Head of caudate nucleus (tissue), 42 donors: Measurements from ENCODE around the gene HIC1.
A peak's percentile ranks its signal among the peaks of the same experiment; 100 is the strongest.

Source experiments
- DNase-seq, 42 donors: peaks; one replicate each; pipeline versions ENCODE4 v3.0.0 to v3.0.0-alpha.2; 2020 to 2021; ENCODE audit warnings: mixed read lengths in 7 of 42
- intact Hi-C: fragments of 100-400 bp; cut with DNase I; formaldehyde crosslinking; loops from one replicate; pipeline ENCODE4 v1.15.0; 2022

Gene HIC1

DNA sequence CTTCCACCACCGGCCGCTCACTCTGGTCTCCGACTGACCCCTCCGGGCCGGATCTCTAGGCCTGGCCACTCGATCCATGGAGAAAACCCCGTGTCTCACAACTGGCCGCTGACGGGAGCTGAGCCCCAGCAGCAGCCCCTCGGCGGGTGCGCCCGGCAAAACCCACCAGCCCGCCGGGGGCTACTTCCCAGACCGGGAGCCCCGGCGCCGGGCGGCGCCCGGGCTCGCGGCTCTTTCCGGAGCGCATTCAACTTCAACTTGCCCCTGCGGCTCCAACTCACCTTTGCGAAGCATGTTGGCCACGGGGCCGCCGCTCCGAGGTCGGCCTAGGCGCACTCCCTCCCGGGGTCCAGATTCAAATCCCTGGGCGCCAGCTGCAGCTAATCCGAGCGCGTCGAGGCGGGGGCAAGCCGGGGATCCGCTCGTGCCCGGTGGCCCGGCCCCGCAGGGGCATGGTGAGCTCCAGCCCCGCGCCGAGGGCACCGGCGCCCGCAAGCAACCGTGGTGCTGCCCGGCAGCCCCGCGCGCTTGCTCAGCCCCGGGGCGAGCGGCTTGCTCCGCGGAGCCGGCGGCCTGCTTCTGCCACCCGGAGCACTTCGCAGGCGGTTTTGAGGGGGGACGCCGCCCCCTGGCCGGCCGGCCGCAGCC, 30.2 kb upstream of the HIC1 start:
- intact Hi-C loops = no loop called here

DNA sequence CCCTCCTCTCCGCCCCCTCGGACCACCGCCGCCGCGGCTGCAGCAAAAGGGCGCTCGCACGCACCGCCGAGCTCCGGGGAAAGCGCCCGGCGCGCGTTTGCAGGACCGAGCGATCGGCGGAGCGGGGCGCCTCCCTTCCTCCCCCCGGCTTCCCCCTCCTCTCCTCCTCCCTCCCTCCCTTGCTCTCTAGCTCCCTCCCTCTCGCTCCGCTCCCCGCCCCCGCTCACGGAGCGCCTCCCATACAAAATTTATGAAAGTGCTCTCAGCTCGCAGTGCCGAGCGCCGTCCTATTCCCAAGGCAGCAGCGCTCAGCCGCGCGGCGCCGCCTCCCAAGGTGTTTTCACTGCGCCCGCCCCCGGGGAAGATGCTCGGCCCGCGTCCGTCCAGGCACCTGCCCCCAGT, 29.7 kb upstream of the HIC1 start, which contains the start of gene RTN4RL1:
RTN4RL1 (minus strand) TSS at position 115 of the 402 bp plus-strand sequence. CDS start 469 bp downstream, outside the sequence.
- peak; percentile 33 to 93 (median 80) for DNase-seq
- intact Hi-C loops = no loop called here

More for the DNA sequence above, 30.2 kb upstream of the HIC1 start:
- no peak for DNase-seq

DNA sequence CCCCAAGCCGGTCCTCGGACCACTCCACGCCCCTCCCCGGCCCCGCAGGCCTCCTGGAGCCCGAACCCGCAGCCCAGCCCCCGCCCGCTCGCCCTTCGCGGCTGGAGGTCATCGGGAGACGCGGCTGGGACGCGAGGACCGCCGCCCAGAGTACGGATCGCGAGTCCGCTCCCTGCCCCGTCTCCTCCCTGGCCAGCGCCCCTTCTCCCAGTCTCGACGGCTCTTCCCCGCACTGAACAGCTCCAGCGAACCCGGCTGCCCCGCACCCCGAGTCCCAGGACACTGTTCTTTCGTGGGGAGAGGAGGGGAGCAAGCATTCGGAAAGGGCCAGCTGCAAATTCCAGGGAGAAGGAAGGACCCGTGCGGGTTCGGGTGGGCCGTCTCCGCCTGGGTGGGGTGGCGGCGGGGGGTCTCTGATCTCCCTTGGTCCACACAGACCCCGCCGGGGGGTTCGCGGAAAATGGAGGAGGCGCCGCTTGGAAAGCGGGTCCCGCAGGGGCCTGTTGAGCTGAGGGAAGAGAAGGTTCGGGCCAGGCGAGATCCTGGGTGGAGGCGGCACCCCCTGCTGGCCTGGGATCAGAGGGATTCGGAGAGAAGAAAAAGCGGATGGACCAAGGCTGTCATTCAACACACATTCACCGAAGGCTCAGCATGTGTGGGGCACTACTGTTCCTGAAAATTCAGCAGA, 29.1 kb upstream of the HIC1 start:
- DNase-seq = peak in 40 of 42 donors; percentile 44 to 83 (median 72)
- intact Hi-C loops = no loop called here

DNA sequence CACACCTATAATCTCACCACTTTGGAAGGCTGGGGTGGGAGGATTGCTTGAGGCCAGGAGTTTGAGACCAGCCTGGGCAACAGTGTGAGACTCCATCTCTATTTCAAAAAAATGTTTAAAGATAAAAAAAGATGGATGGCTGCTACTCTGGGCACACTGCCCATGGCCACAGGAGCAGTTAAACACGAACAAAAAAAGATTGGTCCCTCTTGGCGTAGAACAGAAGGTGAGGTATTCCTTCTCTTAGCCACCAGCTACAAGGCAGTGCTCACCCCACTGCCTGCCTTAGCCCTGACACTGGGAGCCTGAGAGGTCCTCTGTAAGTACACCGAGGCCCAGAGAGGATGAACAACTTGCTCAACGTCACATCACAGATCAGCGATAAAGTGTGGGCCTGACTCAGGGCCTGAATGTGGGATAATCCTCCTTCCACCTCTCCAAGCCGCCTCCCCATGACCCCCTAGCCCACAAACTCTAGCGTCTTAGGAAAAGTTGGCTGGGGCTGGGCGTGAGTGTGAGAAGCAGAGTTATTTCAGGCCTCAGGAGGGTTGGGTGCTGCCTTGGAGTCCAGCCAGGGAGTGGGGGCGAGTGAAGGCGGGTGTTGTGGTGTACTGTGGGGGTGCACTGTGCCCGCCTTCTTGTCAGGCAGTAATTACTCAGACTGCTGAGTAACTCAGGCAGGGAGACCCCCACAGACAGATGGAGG, 27.2 kb upstream of the HIC1 start:
- peak in 3 of 42 donors; percentile 39 to 57 (median 52) for DNase-seq
- intact Hi-C loops = no loop called here

DNA sequence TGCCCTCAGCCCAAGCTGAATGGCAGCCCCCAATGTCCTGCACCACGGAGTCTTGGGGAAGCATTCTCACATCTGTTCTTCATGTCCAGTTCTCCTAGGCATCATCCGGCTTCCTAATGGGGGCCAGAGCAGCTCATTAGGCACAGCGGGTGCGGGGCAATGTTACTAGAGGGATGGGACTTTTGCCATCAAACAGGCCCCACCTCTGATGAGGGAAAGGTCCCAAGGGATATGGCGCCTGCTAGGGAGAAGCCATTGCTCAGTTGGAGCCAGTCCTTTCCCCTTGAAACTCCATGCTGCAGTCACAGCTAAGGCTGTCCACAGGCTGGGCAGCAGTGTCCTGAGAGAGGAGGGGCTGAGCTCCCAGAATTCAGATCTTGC, 26.7 kb upstream of the HIC1 start:
- intact Hi-C loops = no loop called here

DNA sequence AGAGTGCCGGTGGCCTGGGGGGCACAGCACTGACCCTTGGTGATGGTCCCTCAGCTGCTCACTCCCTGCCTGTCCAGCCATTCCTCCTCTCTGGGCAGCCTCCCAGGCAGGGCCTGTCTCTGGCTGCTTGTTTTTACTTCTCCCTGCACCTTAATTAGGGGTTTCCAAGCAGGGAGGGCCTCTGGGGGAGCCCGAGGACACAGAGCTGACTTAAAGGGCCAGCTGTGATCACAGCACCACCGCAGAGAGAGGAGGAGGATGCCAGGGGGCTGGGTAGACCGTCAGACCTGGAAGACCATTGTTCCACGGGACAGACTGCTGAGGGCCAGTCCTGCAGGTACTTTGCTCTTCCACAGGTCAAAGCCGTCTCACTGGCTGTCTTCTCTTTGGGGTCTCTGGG, 26.2 kb upstream of the HIC1 start:
- intact Hi-C loops = no loop called here
- no peak for DNase-seq

More for the DNA sequence above, 26.7 kb upstream of the HIC1 start:
- DNase-seq = no peak

DNA sequence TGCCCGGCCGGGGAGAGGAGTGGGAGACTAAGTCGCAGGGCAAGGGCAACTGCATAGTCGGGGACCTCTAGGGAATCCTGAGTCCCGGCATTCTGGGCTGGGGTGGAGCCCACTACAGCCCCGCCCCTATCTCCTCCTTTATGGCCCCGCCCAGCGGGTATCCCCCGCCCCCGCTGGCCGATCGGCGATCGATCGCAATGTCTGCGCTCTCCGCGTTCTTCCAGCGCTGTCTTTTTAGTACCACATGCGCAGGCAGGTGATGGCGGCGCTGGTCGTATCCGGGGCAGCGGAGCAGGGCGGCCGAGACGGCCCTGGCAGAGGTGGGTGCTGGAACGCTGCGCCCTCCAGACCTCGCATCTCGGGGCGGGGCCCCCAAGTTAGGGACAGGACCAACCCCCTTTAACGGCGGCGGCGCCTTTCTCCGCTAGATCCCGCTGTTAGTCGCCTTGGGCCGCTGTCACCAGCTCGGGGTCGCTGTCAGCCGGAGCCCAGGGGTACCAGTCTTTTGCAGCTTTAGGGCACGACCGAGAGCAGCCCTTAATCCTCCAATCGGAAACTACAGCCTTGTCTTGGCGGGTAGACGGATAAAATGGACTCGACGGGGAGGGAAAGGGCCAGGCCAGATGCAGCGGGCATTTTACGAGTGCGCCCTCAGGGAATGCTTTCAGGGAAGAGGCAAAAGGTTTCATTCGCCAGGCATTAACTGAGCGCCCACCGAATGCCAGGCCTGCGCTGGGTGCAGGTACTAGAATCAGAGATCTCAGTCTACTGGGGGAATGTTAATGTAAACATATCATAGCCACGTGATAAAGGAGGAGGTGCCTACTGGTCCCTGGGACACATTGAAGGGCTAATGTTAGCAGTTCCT, 24.8 kb upstream of the HIC1 start, which contains the start of gene DPH1:
DPH1 (plus strand) TSS at position 243 of the 868 bp plus-strand sequence; CDS start at position 260, 17 bp downstream.
- DNase-seq = peak; percentile 82 to 96 (median 91)
- intact Hi-C loops = loop anchor here (5.0 kb wide), 1 partner anchor 123 kb away; no protein-coding TSS in a partner anchor

DNA sequence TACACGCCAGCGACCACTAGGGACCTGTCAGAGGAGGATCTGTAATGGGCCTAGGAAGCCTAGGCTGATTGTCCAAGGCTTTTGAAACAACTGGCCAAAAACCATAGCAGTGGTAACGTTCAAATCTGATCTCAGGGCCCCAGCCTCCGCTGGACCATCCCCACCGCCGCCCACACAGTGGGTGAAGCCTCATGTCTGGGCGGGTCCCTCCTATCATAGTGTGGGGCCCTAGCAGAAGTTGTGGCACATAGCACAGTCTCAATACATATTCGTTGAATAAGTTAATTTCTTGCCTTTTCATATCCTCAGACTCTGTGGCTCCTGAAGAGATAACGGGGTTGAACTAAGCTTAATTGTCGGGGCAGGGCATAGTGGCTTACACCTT, 24.1 kb upstream of the HIC1 start:
- DNase-seq = peak in 3 of 42 donors; percentile 62 to 71 (median 63)
- intact Hi-C loops = loop anchor here (5.0 kb wide), 1 partner anchor 123 kb away; no protein-coding TSS in a partner anchor

DNA sequence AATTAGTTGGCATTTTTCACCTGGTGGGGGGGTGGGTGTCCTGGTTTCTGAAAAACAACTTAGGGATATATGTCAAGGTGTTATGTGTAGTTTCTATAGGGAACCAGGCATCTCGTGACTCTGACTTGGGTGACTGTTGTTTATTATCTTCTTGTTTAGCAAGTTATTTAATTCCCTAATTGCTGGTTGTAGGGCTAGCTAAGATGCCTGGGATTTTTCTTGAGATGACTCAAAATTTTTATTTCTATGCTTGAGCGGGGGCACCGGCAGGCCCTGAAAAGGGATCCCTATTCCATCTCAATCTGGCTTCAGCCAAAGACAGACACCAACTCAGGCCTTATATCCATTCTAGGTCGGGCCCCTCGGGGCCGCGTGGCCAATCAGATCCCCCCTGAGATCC, 21.8 kb upstream of the HIC1 start:
- intact Hi-C loops = loop anchor here (5.0 kb wide), 1 partner anchor 126 kb away; no protein-coding TSS in a partner anchor
- no peak for DNase-seq

DNA sequence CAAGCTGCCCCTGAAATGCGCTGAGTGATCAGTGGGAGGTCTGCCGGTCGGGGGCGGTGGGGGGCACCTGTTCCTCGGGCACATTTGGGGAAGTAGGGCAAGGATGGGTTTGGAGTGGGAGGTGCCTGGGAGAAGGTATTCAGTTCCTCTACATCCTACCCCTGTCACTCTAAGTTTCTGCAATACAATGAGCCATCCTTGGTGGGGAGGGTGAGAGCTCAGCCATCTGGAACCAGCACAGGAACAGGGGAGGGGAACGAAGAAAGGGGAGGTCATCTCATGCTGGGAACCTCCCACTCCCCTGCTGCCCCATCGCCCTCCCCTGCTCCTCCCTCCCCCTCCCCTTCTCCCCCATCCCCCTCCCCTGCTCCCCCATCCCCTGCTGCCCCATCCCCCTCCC, 20.7 kb upstream of the HIC1 start:
- DNase-seq = peak in 13 of 42 donors; percentile 23 to 79 (median 56)
- intact Hi-C loops = loop anchor here (5.0 kb wide), 1 partner anchor 127 kb away; no protein-coding TSS in a partner anchor

DNA sequence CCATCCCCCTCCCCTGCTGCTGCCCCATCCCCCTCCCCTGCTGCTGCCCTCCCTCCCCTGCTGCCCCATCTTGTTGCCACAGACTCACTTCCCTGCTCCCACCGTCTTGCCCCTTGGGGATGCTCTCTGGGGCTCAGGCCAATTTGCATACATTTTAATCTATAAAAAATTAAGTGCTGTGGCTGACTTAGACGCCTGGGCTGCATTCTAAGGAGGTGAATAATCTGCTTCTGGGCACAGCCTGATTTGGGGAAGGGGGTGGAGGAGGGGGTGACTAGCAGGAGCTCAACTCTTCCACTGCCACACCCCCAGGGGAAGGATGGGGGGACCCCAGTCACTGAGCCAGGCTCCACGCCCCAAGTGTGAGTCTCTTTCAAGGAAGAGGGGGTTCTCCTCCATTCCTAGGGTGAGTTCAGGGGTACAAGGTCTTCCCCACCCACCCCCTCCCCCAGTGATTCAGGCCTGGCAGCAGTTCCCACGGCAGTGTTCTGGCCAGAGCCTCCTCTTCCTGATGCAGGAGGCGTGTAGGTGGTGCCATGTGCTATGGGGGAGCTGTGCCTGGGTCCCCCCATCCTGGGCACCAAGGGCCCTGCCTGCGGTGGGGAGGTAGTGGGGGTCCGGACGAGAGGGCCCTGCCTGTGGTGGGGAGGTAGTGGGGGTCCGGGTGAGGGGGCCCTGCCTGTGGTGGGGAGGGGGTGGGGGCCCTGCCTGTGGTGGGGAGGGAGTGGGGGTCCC, 19.9 kb upstream of the HIC1 start:
- DNase-seq = no peak
- intact Hi-C loops = loop anchor here (5.0 kb wide), 1 partner anchor 128 kb away; no protein-coding TSS in a partner anchor

DNA sequence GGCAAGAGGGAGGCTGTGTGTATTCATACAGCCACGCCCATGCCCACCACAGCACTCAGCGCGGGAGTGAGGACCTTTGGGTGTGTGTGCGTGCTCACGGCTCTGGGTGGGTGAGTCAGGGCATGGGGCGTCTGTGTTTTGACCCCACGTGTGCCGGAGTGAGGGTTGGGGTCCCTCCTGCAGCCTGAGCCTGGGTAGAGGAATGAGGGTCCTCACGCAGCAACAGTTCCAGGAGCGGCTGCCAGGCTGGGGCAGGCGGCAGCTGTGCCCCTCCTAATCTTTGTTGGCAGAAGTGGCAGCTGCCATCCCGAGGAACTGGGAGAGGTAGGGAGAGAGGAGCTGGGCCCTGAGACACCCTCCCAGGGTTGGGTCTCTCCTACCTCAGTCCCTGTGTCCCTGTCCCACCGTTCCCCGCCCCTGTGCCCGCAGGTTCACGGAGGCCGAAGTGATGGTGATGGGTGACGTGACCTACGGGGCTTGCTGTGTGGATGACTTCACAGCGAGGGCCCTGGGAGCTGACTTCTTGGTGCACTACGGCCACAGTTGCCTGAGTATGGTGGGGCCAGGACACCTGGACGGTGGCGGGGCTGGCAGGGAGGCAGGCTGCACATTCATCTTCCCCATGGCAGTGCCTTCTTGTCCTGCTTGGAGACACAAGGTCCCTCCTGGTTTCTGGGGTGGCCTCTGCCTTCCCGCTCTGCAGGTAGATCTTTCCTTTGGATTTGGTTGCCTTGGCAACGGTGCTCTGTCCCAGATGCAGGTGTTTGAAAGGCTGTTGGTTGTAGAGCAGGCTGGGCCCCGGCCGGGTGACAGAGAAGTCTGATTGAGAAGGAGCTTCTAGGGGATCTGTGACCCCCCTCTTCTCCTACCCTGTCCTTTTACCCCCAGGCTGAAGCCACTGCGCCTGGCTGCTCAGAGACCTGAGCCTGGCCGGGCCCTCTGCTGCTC, 19.1 kb upstream of the HIC1 start:
- intact Hi-C loops = no loop called here
- peak in 10 of 42 donors; percentile 31 to 65 (median 53) for DNase-seq

DNA sequence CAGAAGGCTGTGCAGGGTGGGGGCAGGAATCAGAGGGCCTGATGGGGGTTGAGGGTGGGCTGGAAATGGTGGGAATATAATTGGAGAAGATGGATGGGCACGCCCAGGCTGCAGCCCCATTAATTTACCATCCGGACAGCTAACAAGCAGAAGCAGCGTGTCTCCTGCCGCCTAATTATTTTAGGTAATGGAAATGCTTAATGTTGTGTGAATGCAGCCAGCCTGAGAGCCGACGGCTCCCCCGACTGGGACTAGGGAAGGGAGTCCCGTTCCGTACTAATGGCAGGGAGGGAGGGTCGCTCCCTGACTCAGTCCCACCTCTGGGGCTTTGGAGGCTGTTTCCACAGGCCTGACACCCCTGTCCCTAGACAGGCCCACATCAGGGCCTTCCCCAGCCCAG, 17.7 kb upstream of the HIC1 start:
- no peak for DNase-seq
- intact Hi-C loops = no loop called here

DNA sequence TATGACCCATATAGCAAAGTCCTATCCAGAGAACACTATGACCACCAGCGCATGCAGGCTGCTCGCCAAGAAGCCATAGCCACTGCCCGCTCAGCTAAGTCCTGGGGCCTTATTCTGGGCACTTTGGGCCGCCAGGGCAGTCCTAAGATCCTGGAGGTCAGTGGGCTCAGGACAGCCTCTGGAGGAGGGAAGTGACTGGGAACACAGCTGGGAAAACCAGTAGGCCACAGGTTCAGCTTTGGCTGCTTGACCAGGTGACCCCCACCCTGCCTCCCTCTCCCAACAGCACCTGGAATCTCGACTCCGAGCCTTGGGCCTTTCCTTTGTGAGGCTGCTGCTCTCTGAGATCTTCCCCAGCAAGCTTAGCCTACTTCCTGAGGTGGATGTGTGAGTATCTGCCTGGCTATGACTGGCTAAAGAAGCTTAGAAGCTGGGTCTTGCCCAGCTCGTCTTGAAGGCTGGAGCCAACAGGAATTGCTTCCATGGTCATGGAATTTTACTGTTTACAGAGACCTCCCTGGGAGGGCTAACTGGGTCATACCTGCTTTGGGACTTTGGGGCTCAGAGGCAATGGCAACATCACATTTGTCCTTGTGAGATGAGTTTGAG, 14.6 kb upstream of the HIC1 start:
- intact Hi-C loops = loop anchor here (10.0 kb wide), 1 partner anchor 326 kb away; the partner anchor contains the start of gene TLCD2
- no peak for DNase-seq

DNA sequence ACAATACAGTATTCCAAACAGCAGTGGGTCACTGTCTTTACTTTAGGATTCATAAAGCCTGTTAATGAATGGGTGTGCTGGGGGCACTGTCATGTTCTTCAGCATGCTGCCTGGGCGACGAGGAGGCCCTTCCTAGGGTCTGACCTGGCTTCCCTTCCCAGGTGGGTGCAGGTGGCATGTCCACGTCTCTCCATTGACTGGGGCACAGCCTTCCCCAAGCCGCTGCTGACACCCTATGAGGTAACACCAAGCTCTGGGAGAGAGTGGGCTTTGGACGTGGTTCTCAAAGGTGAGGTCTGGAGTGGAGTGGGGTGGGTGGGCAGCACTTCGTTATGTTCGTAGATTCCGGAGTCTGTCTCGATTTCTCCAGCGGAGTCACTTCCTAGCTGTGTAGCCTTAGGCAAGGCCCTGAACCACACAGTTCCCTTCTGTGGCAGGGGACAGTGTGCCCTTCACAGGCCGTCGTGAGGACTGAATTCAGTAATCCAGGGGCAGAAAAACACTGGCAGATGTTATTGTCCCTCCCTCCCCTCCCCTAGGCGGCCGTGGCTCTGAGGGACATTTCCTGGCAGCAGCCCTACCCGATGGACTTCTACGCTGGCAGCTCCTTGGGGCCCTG, 13.9 kb upstream of the HIC1 start:
- no peak for DNase-seq
- intact Hi-C loops = loop anchor here (10.0 kb wide), 1 partner anchor 326 kb away; the partner anchor contains the start of gene TLCD2
